Measurements from ENCODE around the gene LDHA. TPM values are rescaled to one million over a fixed set of nuclear protein-coding genes. Genes with fewer than 3 reads are reported as not detected.

The LDHA gene
- total and polyA plus RNA-seq, 2 donors from 2014 or later: 466 to 755 TPM

DNA sequence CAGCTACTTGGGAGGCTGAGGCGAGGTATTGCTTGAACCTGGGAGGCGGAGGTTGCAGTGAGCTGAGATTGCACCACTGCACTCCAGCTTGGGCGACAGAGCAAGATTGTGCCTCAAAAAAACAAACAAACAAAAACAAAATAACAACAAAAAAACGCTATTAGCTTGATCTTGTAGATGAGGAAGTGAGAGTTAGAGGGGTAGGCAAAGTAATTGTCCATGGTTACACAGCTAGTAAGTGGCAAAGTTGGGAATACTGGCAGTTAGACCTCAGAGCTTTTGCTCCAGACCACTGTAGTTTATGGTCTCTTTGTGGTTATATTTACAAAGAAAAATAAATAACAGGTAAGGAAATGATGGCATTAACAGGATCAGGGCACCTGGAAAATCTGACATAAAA is 32.9 kb downstream of the LDHA start:
- Histone ChIP-seq H3K9me3 (ENCODE audit: control insufficient read depth in 2 of 3, insufficient read depth in 1 of 3, low read length in 3 of 3) (no peaks in the 10 kb centered on the region), H3K36me3 (ENCODE audit: control insufficient read depth in 2 of 3, insufficient read depth in 3 of 3, low read length in 3 of 3) (no peaks in the 10 kb centered on the region), H3K4me3 (ENCODE audit: low read length in 3 of 3) (no peak overlapping the region), H3K4me1 (ENCODE audit: control insufficient read depth in 2 of 3, insufficient read depth in 2 of 3, low read depth in 1 of 3, low read length in 3 of 3) (no peaks in the 10 kb centered on the region), H3K9ac (ENCODE audit: low read length in 3 of 3) (no peak overlapping the region), H3K27ac (ENCODE audit: low read depth in 2 of 2, low read length in 2 of 2) (no peak overlapping the region), H3K27me3 (ENCODE audit: control insufficient read depth, insufficient read depth, low read length) (no peaks in the 10 kb centered on the region)
- intact Hi-C loops (cut with DNase I): no loop called here
- FAIRE-seq (no peak), DNase-seq (no peak)
- TF ChIP-seq, protein P1, sequence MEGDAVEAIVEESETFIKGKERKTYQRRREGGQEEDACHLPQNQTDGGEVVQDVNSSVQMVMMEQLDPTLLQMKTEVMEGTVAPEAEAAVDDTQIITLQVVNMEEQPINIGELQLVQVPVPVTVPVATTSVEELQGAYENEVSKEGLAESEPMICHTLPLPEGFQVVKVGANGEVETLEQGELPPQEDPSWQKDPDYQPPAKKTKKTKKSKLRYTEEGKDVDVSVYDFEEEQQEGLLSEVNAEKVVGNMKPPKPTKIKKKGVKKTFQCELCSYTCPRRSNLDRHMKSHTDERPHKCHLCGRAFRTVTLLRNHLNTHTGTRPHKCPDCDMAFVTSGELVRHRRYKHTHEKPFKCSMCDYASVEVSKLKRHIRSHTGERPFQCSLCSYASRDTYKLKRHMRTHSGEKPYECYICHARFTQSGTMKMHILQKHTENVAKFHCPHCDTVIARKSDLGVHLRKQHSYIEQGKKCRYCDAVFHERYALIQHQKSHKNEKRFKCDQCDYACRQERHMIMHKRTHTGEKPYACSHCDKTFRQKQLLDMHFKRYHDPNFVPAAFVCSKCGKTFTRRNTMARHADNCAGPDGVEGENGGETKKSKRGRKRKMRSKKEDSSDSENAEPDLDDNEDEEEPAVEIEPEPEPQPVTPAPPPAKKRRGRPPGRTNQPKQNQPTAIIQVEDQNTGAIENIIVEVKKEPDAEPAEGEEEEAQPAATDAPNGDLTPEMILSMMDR (IDR thresholded peaks at IDR 0.05; ENCODE audit: borderline replicate concordance, extremely low read depth, insufficient read depth): no peak

DNA sequence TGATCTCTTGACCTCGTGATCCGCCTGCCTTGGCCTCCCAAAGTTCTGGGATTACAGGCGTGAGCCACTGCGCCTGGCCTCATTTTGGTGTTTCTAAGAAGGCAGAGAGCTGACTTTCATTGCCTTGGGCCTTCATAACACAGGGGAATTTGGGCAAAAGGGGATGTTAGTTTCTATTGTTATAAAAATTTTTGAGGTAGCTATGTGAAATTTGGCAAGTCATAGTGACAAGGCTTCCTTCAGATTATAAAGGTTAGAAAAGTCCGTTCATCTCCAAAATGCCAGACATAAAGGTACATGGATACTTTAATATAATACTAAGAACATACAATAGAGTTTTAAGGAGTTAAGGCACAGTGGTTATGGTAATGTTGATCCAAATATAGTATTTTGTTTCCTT is 35.0 kb downstream of the LDHA start:
- Histone ChIP-seq H3K27ac (ENCODE audit: low read depth in 2 of 2, low read length in 2 of 2) (no peak overlapping the region), H3K36me3 (ENCODE audit: control insufficient read depth in 2 of 3, insufficient read depth in 3 of 3, low read length in 3 of 3) (no peaks in the 10 kb centered on the region), H3K4me3 (ENCODE audit: low read length in 3 of 3) (no peak overlapping the region), H3K27me3 (ENCODE audit: control insufficient read depth, insufficient read depth, low read length) (no peaks in the 10 kb centered on the region), H3K9me3 (ENCODE audit: control insufficient read depth in 2 of 3, insufficient read depth in 1 of 3, low read length in 3 of 3) (no peaks in the 10 kb centered on the region), H3K9ac (ENCODE audit: low read length in 3 of 3) (no peak overlapping the region), H3K4me1 (ENCODE audit: control insufficient read depth in 2 of 3, insufficient read depth in 2 of 3, low read depth in 1 of 3, low read length in 3 of 3) (no peaks in the 10 kb centered on the region)
- intact Hi-C loops (cut with DNase I): no loop called here
- FAIRE-seq: no peak
- TF ChIP-seq, protein P1 (IDR thresholded peaks at IDR 0.05; ENCODE audit: borderline replicate concordance, extremely low read depth, insufficient read depth): no peak
- no peak for DNase-seq

- TF ChIP-seq, protein P1 (IDR thresholded peaks at IDR 0.05; ENCODE audit: borderline replicate concordance, extremely low read depth, insufficient read depth): no peak
- Histone ChIP-seq H3K9me3 (ENCODE audit: control insufficient read depth in 2 of 3, insufficient read depth in 1 of 3, low read length in 3 of 3) (no peaks in the 10 kb centered on the region), H3K36me3 (ENCODE audit: control insufficient read depth in 2 of 3, insufficient read depth in 3 of 3, low read length in 3 of 3) (no peaks in the 10 kb centered on the region), H3K27me3 (ENCODE audit: control insufficient read depth, insufficient read depth, low read length) (no peaks in the 10 kb centered on the region), H3K4me1 (ENCODE audit: control insufficient read depth in 2 of 3, insufficient read depth in 2 of 3, low read depth in 1 of 3, low read length in 3 of 3) (no peaks in the 10 kb centered on the region), H3K9ac (ENCODE audit: low read length in 3 of 3) (no peak overlapping the region), H3K27ac (ENCODE audit: low read depth in 2 of 2, low read length in 2 of 2) (no peak overlapping the region), H3K4me3 (ENCODE audit: low read length in 3 of 3) (no peak overlapping the region)
- DNase-seq: no peak
- intact Hi-C loops (cut with DNase I): no loop called here
- no peak for FAIRE-seq
Observed at GRCh38 chr11:18438691-18439090, 44.3 kb downstream of the LDHA start.

- Histone ChIP-seq H3K27ac (ENCODE audit: low read depth in 2 of 2, low read length in 2 of 2) (no peak overlapping the region), H3K27me3 (ENCODE audit: control insufficient read depth, insufficient read depth, low read length) (no peaks in the 10 kb centered on the region), H3K9me3 (ENCODE audit: control insufficient read depth in 2 of 3, insufficient read depth in 1 of 3, low read length in 3 of 3) (no peaks in the 10 kb centered on the region), H3K36me3 (ENCODE audit: control insufficient read depth in 2 of 3, insufficient read depth in 3 of 3, low read length in 3 of 3) (no peaks in the 10 kb centered on the region), H3K4me1 (ENCODE audit: control insufficient read depth in 2 of 3, insufficient read depth in 2 of 3, low read depth in 1 of 3, low read length in 3 of 3) (no peaks in the 10 kb centered on the region), H3K4me3 (ENCODE audit: low read length in 3 of 3) (no peak overlapping the region), H3K9ac (ENCODE audit: low read length in 3 of 3) (no peak overlapping the region)
- intact Hi-C loops (cut with DNase I): no loop called here
- DNase-seq: no peak
- TF ChIP-seq, protein P1 (IDR thresholded peaks at IDR 0.05; ENCODE audit: borderline replicate concordance, extremely low read depth, insufficient read depth): no peak
- FAIRE-seq: no peak
Observed at GRCh38 chr11:18449251-18449650, 54.9 kb downstream of the LDHA start.

All from kidney (tissue), 14 donors.